IMR-90 (cell line): ENCODE measurements around the gene ANKRD40. TPM values are rescaled to one million over a fixed set of nuclear protein-coding genes. Genes with fewer than 3 reads are reported as not detected.

ENCODE experiments used
- ATAC-seq: fragments of 200-7000 bp; cut with Tn5 transposase; 2 replicates; pipeline ENCODE4 v1.9.1; 2020; ENCODE audit warnings: low read depth, mild to moderate bottlenecking, moderate library complexity
- BruUV-seq: library from RNA; stranded (reverse); fragments of 400-500 nt; replicated peaks from 2 replicates; lab custom pipeline; 2021; lab: Mats Ljungman, UMichigan
- CTCF ChIA-PET: fragments of 300-600 bp; formaldehyde crosslinking; extraction: SDS; loops from one replicate; lab custom pipeline; 2021; ENCODE audit warnings: antibody characterized with exemption; lab: Yijun Ruan, JAX
- POLR2A ChIA-PET: fragments of 300-600 bp; sonication (Branson Sonifier 250); formaldehyde crosslinking; loops from one replicate; lab custom pipeline; 2022; ENCODE audit warnings: antibody characterized with exemption; ENCODE audit not compliant: unreplicated experiment; lab: Charles Lee
- DNase-seq: peaks from one replicate; pipeline ENCODE4 v3.0.0; 2013
- H2AFZ ChIP-seq: replicated peaks from 2 replicates; pipeline ENCODE3; 2013; ENCODE audit warnings: low read length, mild to moderate bottlenecking; ENCODE audit not compliant: poor library complexity
- H2AK5ac ChIP-seq: 2 replicates; pipeline ENCODE4 v1.6.1; 2013; ENCODE audit warnings: low read depth, low read length, inconsistent platforms
- H2AK9ac ChIP-seq: replicated peaks from 2 replicates; pipeline ENCODE3; 2013; ENCODE audit warnings: mild to moderate bottlenecking, low read depth, low read length, moderate library complexity; ENCODE audit not compliant: poor library complexity
- H2BK120ac ChIP-seq: 2 replicates; pipeline ENCODE4 v1.6.1; 2013; ENCODE audit warnings: low read depth, low read length, inconsistent platforms
- H2BK15ac ChIP-seq: 3 replicates; pipeline ENCODE4 v1.6.1; 2013; ENCODE audit warnings: low read depth, low read length, inconsistent platforms
- H2BK20ac ChIP-seq: 2 replicates; pipeline ENCODE4 v1.6.1; 2013; ENCODE audit warnings: low read depth, mild to moderate bottlenecking, inconsistent platforms, low read length, moderate library complexity
- H2BK5ac ChIP-seq: 2 replicates; pipeline ENCODE4 v1.6.1; 2013; ENCODE audit warnings: mild to moderate bottlenecking, low read depth, low read length, inconsistent platforms; ENCODE audit not compliant: poor library complexity, severe bottlenecking
- H3K14ac ChIP-seq: replicated peaks from 2 replicates; pipeline ENCODE4 v1.6.1; 2013; ENCODE audit warnings: low read depth, low read length, inconsistent platforms
- H3K18ac ChIP-seq: 2 replicates; pipeline ENCODE4 v1.6.1; 2013; ENCODE audit warnings: low read depth, low read length, control low read depth
- H3K23ac ChIP-seq: 2 replicates; pipeline ENCODE4 v1.6.1; 2013; ENCODE audit warnings: low read depth, low read length, inconsistent platforms
- H3K27ac ChIP-seq: 2 replicates; pipeline ENCODE4 v1.5.1; 2013; ENCODE audit warnings: mild to moderate bottlenecking, control low read depth, low read length; ENCODE audit not compliant: insufficient read depth
- H3K27me3 ChIP-seq: 2 replicates; pipeline ENCODE4 v1.6.1; 2013; ENCODE audit warnings: low read length; ENCODE audit not compliant: control insufficient read depth, insufficient read depth
- H3K36me3 ChIP-seq: 2 replicates; pipeline ENCODE4 v1.6.1; 2013; ENCODE audit warnings: low read length, mixed read lengths; ENCODE audit not compliant: control insufficient read depth, insufficient read depth
- H3K4ac ChIP-seq: 2 replicates; pipeline ENCODE4 v1.6.1; 2013; ENCODE audit warnings: low read depth, low read length, inconsistent platforms
- H3K4me1 ChIP-seq: 2 replicates; pipeline ENCODE4 v1.6.1; 2013; ENCODE audit warnings: low read length, mixed read lengths; ENCODE audit not compliant: control insufficient read depth, insufficient read depth
- H3K4me2 ChIP-seq: 2 replicates; pipeline ENCODE4 v1.6.1; 2013; ENCODE audit warnings: low read depth, mild to moderate bottlenecking, control low read depth, low read length, moderate library complexity
- H3K4me3 ChIP-seq: 2 replicates; pipeline ENCODE4 v1.5.1; 2013; ENCODE audit warnings: low read depth, mild to moderate bottlenecking, control low read depth, low read length, moderate library complexity; ENCODE audit not compliant: insufficient read depth
- H3K56ac ChIP-seq: 2 replicates; pipeline ENCODE4 v1.6.1; 2013; ENCODE audit warnings: low read length, inconsistent platforms; ENCODE audit not compliant: insufficient read depth; ENCODE audit errors: extremely low read depth
- H3K79me1 ChIP-seq, 2 experiments: 2 replicates each; pipeline ENCODE4 v1.6.1; 2013; ENCODE audit warnings: low read length in 2 of 2, inconsistent platforms in 1 of 2, low read depth in 1 of 2
- H3K9ac ChIP-seq: 2 replicates; pipeline ENCODE4 v1.6.1; 2013; ENCODE audit warnings: low read depth, low read length, control low read depth
- H3K9me1 ChIP-seq: 2 replicates; pipeline ENCODE4 v1.6.1; 2013; ENCODE audit warnings: low read length, inconsistent platforms; ENCODE audit not compliant: insufficient read depth
- H3K9me3 ChIP-seq: 2 replicates; pipeline ENCODE4 v1.6.1; 2013; ENCODE audit warnings: low read length; ENCODE audit not compliant: control insufficient read depth, insufficient read depth
- H4K20me1 ChIP-seq: 2 replicates; pipeline ENCODE4 v1.6.1; 2013; ENCODE audit warnings: low read length, inconsistent platforms; ENCODE audit not compliant: insufficient read depth
- H4K5ac ChIP-seq: 2 replicates; pipeline ENCODE4 v1.6.1; 2013; ENCODE audit warnings: mild to moderate bottlenecking, low read depth, low read length, control low read depth
- H4K8ac ChIP-seq, 2 experiments: 2 replicates each; pipeline ENCODE4 v1.6.1; 2013; ENCODE audit warnings: low read depth in 2 of 2, low read length in 2 of 2, control low read depth in 1 of 2, inconsistent platforms in 1 of 2
- H4K91ac ChIP-seq: 2 replicates; pipeline ENCODE4 v1.6.1; 2013; ENCODE audit warnings: low read depth, low read length, inconsistent platforms; ENCODE audit not compliant: insufficient read depth
- BHLHE40 ChIP-seq: fragments of 150-350 bp; IDR thresholded peaks from 2 replicates; pipeline ENCODE4 v1.6.1; 2016; ENCODE audit warnings: mild to moderate bottlenecking, low read depth, low read length
- CEBPB ChIP-seq: IDR thresholded peaks from 2 replicates; pipeline ENCODE4 v1.6.1; 2012; ENCODE audit warnings: low read depth, low read length, improper control_type of control experiment
- CHD1 ChIP-seq: IDR thresholded peaks from 2 replicates; pipeline ENCODE4 v1.6.1; 2012; ENCODE audit warnings: low read depth, low read length, improper control_type of control experiment
- FOS ChIP-seq: fragments of 150-350 bp; IDR thresholded peaks from 2 replicates; pipeline ENCODE4 v1.6.1; 2016; ENCODE audit warnings: low read depth, low read length
- MAFK ChIP-seq: IDR thresholded peaks from 2 replicates; pipeline ENCODE4 v1.6.1; 2012; ENCODE audit warnings: low read depth, low read length, improper control_type of control experiment
- MAZ ChIP-seq: IDR thresholded peaks from 2 replicates; pipeline ENCODE4 v1.6.1; 2012; ENCODE audit warnings: low read depth, mild to moderate bottlenecking, low read length, improper control_type of control experiment, moderate library complexity, borderline replicate concordance
- MXI1 ChIP-seq: IDR thresholded peaks from 2 replicates; pipeline ENCODE4 v1.6.1; 2012; ENCODE audit warnings: low read depth, mild to moderate bottlenecking, low read length, moderate library complexity, borderline replicate concordance
- NFE2L2 ChIP-seq: fragments of 150-350 bp; IDR thresholded peaks from 2 replicates; pipeline ENCODE4 v1.6.1; 2016; ENCODE audit warnings: low read depth, mild to moderate bottlenecking, low read length
- POLR2A ChIP-seq: IDR thresholded peaks from 2 replicates; pipeline ENCODE4 v1.6.1; 2012; ENCODE audit warnings: mild to moderate bottlenecking, low read depth, low read length
- RAD21 ChIP-seq: IDR thresholded peaks from 2 replicates; pipeline ENCODE4 v1.6.1; 2012; ENCODE audit warnings: low read length, improper control_type of control experiment
- RCOR1 ChIP-seq: IDR thresholded peaks from 2 replicates; pipeline ENCODE4 v1.6.1; 2012; ENCODE audit warnings: mild to moderate bottlenecking, low read length, improper control_type of control experiment; ENCODE audit not compliant: insufficient replicate concordance
- RFX5 ChIP-seq: IDR thresholded peaks from 2 replicates; pipeline ENCODE4 v1.8.0; 2012; ENCODE audit warnings: low read depth, mild to moderate bottlenecking, low read length, moderate library complexity
- SMC3 ChIP-seq: fragments of 150-350 bp; IDR thresholded peaks from 2 replicates; pipeline ENCODE4 v1.6.1; 2016; ENCODE audit warnings: low read depth, mild to moderate bottlenecking, antibody characterized with exemption, low read length, moderate library complexity
- WGBS, 2 experiments: methylation state at CpG; one replicate each; pipeline versions ENCODE4 v1.1.5 to v1.1.7; 2013; ENCODE audit warnings: missing lambda C conversion rate in 2 of 2; ENCODE audit not compliant: insufficient read length in 1 of 2; ENCODE audit errors: extremely low coverage in 2 of 2; 5-methylcytosine and 5-hydroxymethylcytosine counted together
- dilution Hi-C: fragments of 300-500 bp; cut with HindIII; formaldehyde crosslinking; loops from one replicate; pipeline ENCODE4 v1.14.3; 2018; ENCODE audit warnings: low sequenced_read_pairs; ENCODE audit not compliant: unreplicated experiment
- in situ Hi-C: fragments of 300-500 bp; cut with MboI; formaldehyde crosslinking; loops from 3 replicates; pipeline ENCODE4 v1.14.3; 2019; ENCODE audit warnings: low sequenced_read_pairs, inconsistent platforms, mixed read lengths
- intact Hi-C: fragments of 100-400 bp; cut with micrococcal nuclease; formaldehyde crosslinking; loops from 2 replicates; pipeline ENCODE4 v1.10.0; 2022
- polyA plus RNA-seq, 3 experiments: library from polyadenylated mRNA; depleted of rRNA; stranded (reverse); fragments of >200 nt; gene quantifications; 2 replicates each; pipeline ENCODE4 v1.2.3, GENCODE V29; 2012; ENCODE audit warnings: low replicate concordance in 1 of 3
- total RNA-seq: library from RNA; depleted of rRNA; stranded (reverse); fragments of >200 nt; gene quantifications from 2 replicates; pipeline ENCODE4 v1.2.3, GENCODE V29; 2012
- TF ChIP-seq, protein P1 (sequence below): fragments of 150-350 bp; IDR thresholded peaks from 2 replicates; pipeline ENCODE4 v1.6.1; 2017; ENCODE audit warnings: mild to moderate bottlenecking, antibody characterized with exemption, low read length, low read depth
- TF ChIP-seq, protein P2 (sequence below): fragments of 150-350 bp; IDR thresholded peaks from 2 replicates; pipeline ENCODE4 v1.6.1; 2016; ENCODE audit warnings: low read depth, mild to moderate bottlenecking, low read length, moderate library complexity, borderline replicate concordance
- TF ChIP-seq, protein P3 (sequence below): conservative IDR thresholded peaks from 2 replicates; pipeline ENCODE4 v1.5.1; 2012; ENCODE audit warnings: mild to moderate bottlenecking, low read depth, low read length, improper control_type of control experiment

ANKRD40 gene
- total and polyA plus RNA-seq, 2 of the 4 experiments (the other 2 are of a cell fraction): 23.4 to 35.8 TPM

- no peak for TF ChIP-seq MAZ
- TF ChIP-seq POLR2A: no peak
- TF ChIP-seq BHLHE40: no peak
- TF ChIP-seq NFE2L2: no peak
- no peak for TF ChIP-seq SMC3
- TF ChIP-seq, protein P1, sequence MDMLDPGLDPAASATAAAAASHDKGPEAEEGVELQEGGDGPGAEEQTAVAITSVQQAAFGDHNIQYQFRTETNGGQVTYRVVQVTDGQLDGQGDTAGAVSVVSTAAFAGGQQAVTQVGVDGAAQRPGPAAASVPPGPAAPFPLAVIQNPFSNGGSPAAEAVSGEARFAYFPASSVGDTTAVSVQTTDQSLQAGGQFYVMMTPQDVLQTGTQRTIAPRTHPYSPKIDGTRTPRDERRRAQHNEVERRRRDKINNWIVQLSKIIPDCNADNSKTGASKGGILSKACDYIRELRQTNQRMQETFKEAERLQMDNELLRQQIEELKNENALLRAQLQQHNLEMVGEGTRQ: no peak
- TF ChIP-seq RAD21: no peak
- no peak for TF ChIP-seq FOS
- TF ChIP-seq RCOR1: no peak
- TF ChIP-seq, protein P2, sequence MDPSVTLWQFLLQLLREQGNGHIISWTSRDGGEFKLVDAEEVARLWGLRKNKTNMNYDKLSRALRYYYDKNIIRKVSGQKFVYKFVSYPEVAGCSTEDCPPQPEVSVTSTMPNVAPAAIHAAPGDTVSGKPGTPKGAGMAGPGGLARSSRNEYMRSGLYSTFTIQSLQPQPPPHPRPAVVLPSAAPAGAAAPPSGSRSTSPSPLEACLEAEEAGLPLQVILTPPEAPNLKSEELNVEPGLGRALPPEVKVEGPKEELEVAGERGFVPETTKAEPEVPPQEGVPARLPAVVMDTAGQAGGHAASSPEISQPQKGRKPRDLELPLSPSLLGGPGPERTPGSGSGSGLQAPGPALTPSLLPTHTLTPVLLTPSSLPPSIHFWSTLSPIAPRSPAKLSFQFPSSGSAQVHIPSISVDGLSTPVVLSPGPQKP: no peak
- TF ChIP-seq CEBPB: no peak
- no peak for TF ChIP-seq RFX5
- no peak for TF ChIP-seq MAFK
- TF ChIP-seq, protein P3, sequence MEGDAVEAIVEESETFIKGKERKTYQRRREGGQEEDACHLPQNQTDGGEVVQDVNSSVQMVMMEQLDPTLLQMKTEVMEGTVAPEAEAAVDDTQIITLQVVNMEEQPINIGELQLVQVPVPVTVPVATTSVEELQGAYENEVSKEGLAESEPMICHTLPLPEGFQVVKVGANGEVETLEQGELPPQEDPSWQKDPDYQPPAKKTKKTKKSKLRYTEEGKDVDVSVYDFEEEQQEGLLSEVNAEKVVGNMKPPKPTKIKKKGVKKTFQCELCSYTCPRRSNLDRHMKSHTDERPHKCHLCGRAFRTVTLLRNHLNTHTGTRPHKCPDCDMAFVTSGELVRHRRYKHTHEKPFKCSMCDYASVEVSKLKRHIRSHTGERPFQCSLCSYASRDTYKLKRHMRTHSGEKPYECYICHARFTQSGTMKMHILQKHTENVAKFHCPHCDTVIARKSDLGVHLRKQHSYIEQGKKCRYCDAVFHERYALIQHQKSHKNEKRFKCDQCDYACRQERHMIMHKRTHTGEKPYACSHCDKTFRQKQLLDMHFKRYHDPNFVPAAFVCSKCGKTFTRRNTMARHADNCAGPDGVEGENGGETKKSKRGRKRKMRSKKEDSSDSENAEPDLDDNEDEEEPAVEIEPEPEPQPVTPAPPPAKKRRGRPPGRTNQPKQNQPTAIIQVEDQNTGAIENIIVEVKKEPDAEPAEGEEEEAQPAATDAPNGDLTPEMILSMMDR: no peak
- TF ChIP-seq CHD1: no peak
- TF ChIP-seq MXI1: no peak
- Histone ChIP-seq H3K9ac (no peak overlapping the region), H3K9me1 (peaks cover 8% of the 10 kb centered on the region), H3K79me1 (peaks cover 7 to 41% of the 10 kb centered on the region in 2 experiments; a peak in 3 of 4 replicates), H2BK15ac (no peak overlapping the region), H2BK5ac (no peak overlapping the region), H3K4ac (no peak overlapping the region), H3K4me3 (no peak overlapping the region), H4K8ac (no peak overlapping the region), H3K27me3 (no peaks in the 10 kb centered on the region), H3K4me1 (peaks cover 23% of the 10 kb centered on the region), H3K23ac (no peak overlapping the region), H3K36me3 (peaks cover 29% of the 10 kb centered on the region), H3K27ac (no peak overlapping the region), H2BK120ac (no peak overlapping the region), H2AFZ (no peak overlapping the region), H2AK9ac (no peak overlapping the region), H3K14ac (no peak overlapping the region), H2AK5ac (no peak overlapping the region), H3K9me3 (no peaks in the 10 kb centered on the region), H3K4me2 (no peak overlapping the region), H3K56ac (no peak overlapping the region), H4K91ac (no peak overlapping the region), H2BK20ac (no peak overlapping the region), H4K20me1 (peaks cover 4% of the 10 kb centered on the region; the same call in 1 of the 2 replicates), H3K18ac (no peak overlapping the region), H4K5ac (no peak overlapping the region)
- dilution Hi-C loops (no loop called here), in situ Hi-C loops (loop anchor here (10.0 kb wide), 1 partner anchor 212 kb away; no protein-coding TSS in a partner anchor), intact Hi-C loops (no loop called here)
- no TSS peak for BruUV-seq
- ATAC-seq (no peak), DNase-seq (no peak)
- CTCF ChIA-PET: interaction anchor here (0.5 to 1.3 kb wide), 2 partner anchors 146 to 285 kb away, joined by 4 to 6 read pairs; no protein-coding TSS in a partner anchor
- POLR2A ChIA-PET: no interaction called here
- no CpG with 5 or more reads among the region's 3 CpGs for WGBS, 2 experiments
Measured at GRCh38 chr17:50697062-50697461, 10.7 kb downstream of the ANKRD40 start.
